CD4-positive, alpha-beta T cell (primary cell): ENCODE data around the gene RIT2. TPM values are rescaled to one million over a fixed set of nuclear protein-coding genes. Genes with fewer than 3 reads are reported as not detected.

ENCODE experiments used
- ATAC-seq: fragments of 200-7000 bp; cut with Tn5 transposase; one replicate; pipeline ENCODE4 v1.10.0; 2022; ENCODE audit warnings: mild to moderate bottlenecking; ENCODE audit not compliant: poor library complexity
- CTCF ChIA-PET: fragments of 350-600 bp; sonication (Branson Sonifier 250); formaldehyde crosslinking; loops from one replicate; lab custom pipeline; 2021; ENCODE audit warnings: antibody characterized with exemption, inconsistent platforms; lab: Charles Lee
- POLR2A ChIA-PET: fragments of 350-600 bp; sonication (Branson Sonifier 250); formaldehyde crosslinking; loops from one replicate; lab custom pipeline; 2021; ENCODE audit warnings: antibody characterized with exemption, inconsistent platforms; lab: Charles Lee
- DNase-seq, 14 experiments: peaks; one replicate each; pipeline ENCODE4 v3.0.0-alpha.2; 2013 to 2020; ENCODE audit warnings: mixed read lengths in 2 of 14
- H3K27ac ChIP-seq, 2 donors: one replicate each; pipeline versions ENCODE4 v1.5.1 to v1.7.0; 2013; ENCODE audit warnings: low read length in 2 of 2, low read depth in 1 of 2, mild to moderate bottlenecking in 1 of 2
- H3K27me3 ChIP-seq, 2 experiments: 1 replicate in 1 of 2; 2 replicates in 1 of 2; pipeline versions ENCODE4 v1.6.1 to v1.7.0; 2013; ENCODE audit warnings: low read length in 2 of 2, control low read depth in 1 of 2, mild to moderate bottlenecking in 1 of 2, moderate library complexity in 1 of 2; ENCODE audit not compliant: insufficient read depth in 2 of 2, control insufficient read depth in 1 of 2
- H3K36me3 ChIP-seq: one replicate; pipeline ENCODE4 v1.6.1; 2013; ENCODE audit warnings: low read length, control low read depth; ENCODE audit not compliant: insufficient read depth
- H3K4me1 ChIP-seq: one replicate; pipeline ENCODE4 v1.6.1; 2013; ENCODE audit warnings: low read length, control low read depth; ENCODE audit not compliant: insufficient read depth
- H3K4me3 ChIP-seq: one replicate; pipeline ENCODE4 v1.5.1; 2013; ENCODE audit warnings: mild to moderate bottlenecking, low read length, moderate library complexity
- H3K9me3 ChIP-seq, 2 experiments: 1 replicate in 1 of 2; 2 replicates in 1 of 2; pipeline versions ENCODE4 v1.6.1 to v1.7.0; 2013; ENCODE audit warnings: low read length in 2 of 2, mild to moderate bottlenecking in 2 of 2, control low read depth in 1 of 2, moderate library complexity in 1 of 2; ENCODE audit not compliant: control insufficient read depth in 1 of 2, insufficient read depth in 1 of 2
- H3K27ac Mint-ChIP-seq: one replicate; pipeline ENCODE4 v1.8.0; 2020; ENCODE audit warnings: mixed read lengths
- H3K27me3 Mint-ChIP-seq: one replicate; pipeline ENCODE4 v1.8.0; 2021; ENCODE audit warnings: mixed read lengths
- H3K36me3 Mint-ChIP-seq: one replicate; pipeline ENCODE4 v1.8.0; 2021; ENCODE audit warnings: low read depth, mixed read lengths
- H3K4me1 Mint-ChIP-seq: one replicate; pipeline ENCODE4 v1.8.0; 2021; ENCODE audit warnings: low read depth, mixed read lengths
- H3K4me3 Mint-ChIP-seq: one replicate; pipeline ENCODE4 v1.8.0; 2020; ENCODE audit warnings: mild to moderate bottlenecking, mixed read lengths
- H3K9me3 Mint-ChIP-seq: one replicate; pipeline ENCODE4 v1.8.0; 2020; ENCODE audit warnings: mixed read lengths
- intact Hi-C, 2 experiments: fragments of 100-400 bp; cut with DNase I in 1 of 2; cut with micrococcal nuclease in 1 of 2; formaldehyde crosslinking; loops; one replicate each; pipeline versions ENCODE4 v1.15.1 to v1.9.0; 2023 to 2025; cut with DNase I, micrococcal nuclease
- total RNA-seq, 174 experiments: library from RNA in 2 of 174; stranded (reverse) in 2 of 174; gene quantifications; one replicate each; pipeline ENCODE4 v1.2.3 and lab custom pipeline; 2021 to 2026
- TF ChIP-seq, protein P1 (sequence below): fragments of 200-600 bp; IDR thresholded peaks from one replicate; pipeline ENCODE4 v1.8.0; 2022; ENCODE audit warnings: antibody characterized with exemption, mild to moderate bottlenecking

RIT2 gene
- total RNA-seq, 2 experiments from 2014 or later: not detected

DNA sequence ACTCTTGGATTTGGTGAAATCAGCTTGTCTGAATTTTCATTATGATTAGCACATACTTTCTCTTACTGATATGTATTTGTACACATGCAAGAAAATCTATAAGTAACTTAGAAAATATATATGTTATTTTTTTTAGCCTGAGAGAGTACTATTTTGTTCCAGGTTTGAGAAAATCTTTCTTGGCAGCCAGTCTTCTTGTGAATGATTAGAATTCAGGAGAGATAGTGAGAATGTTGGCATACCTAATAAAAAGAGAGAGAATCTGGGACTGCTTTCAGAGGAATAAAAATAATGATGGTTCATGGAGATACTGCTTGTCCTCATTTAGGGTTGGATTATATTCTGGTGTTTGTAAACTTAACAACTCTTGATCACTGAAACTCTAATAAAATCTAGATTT lies 44.4 kb upstream of the RIT2 start:
- no peaks in the 10 kb centered on the region for H3K36me3 Mint-ChIP-seq
- no peak for DNase-seq
- peaks cover 11% of the 10 kb centered on the region for H3K9me3 Mint-ChIP-seq
- intact Hi-C loops: no loop called here
- no peak for ATAC-seq
- Histone ChIP-seq H3K27ac (no peak overlapping the region), H3K4me1 (no peaks in the 10 kb centered on the region), H3K9me3 (peaks cover 0 to 4% of the 10 kb centered on the region in 2 experiments), H3K4me3 (no peak overlapping the region), H3K27me3 (no peaks in the 10 kb centered on the region), H3K36me3 (no peaks in the 10 kb centered on the region)
- no peak overlapping the region for H3K27ac Mint-ChIP-seq
- ChIA-PET CTCF (no interaction called here), POLR2A (no interaction called here)
- H3K27me3 Mint-ChIP-seq: no peaks in the 10 kb centered on the region
- no peaks in the 10 kb centered on the region for H3K4me1 Mint-ChIP-seq
- no peak overlapping the region for H3K4me3 Mint-ChIP-seq
- TF ChIP-seq, protein P1, sequence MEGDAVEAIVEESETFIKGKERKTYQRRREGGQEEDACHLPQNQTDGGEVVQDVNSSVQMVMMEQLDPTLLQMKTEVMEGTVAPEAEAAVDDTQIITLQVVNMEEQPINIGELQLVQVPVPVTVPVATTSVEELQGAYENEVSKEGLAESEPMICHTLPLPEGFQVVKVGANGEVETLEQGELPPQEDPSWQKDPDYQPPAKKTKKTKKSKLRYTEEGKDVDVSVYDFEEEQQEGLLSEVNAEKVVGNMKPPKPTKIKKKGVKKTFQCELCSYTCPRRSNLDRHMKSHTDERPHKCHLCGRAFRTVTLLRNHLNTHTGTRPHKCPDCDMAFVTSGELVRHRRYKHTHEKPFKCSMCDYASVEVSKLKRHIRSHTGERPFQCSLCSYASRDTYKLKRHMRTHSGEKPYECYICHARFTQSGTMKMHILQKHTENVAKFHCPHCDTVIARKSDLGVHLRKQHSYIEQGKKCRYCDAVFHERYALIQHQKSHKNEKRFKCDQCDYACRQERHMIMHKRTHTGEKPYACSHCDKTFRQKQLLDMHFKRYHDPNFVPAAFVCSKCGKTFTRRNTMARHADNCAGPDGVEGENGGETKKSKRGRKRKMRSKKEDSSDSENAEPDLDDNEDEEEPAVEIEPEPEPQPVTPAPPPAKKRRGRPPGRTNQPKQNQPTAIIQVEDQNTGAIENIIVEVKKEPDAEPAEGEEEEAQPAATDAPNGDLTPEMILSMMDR: no peak

DNA sequence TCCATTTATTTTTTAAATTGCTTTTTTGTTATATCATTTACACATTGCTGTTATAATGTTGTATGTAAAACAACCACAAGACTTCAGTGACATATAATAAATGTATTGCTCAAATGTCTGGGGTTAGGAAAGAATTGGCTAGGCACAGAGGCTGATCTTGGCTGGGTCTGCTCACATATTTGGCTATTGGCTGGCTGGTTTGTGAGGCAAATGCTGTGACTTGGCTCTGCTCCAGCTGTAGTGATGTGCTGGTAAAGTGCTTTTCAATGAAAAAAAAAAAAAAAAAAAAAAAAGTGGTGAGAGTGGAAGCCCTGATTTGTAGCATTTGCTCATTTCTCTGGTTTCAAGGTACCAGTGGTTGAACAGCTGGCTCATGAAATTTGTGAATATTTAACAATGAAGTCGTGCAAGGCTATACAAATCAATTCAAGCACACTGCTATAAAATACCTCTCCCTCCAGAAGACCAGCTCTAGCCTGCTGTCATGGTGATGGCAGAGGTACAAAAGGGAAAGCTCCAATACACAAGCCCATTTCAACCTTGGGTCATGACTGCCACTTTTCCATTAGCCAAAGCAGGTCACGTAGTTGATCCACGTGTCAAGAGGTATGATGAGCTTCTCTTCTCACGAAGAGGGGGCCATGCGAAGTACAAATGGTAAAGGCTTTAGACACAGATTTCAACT lies 43.7 kb upstream of the RIT2 start:
- ChIA-PET CTCF (no interaction called here), POLR2A (no interaction called here)
- Mint-ChIP-seq H3K36me3 (no peaks in the 10 kb centered on the region), H3K4me3 (no peak overlapping the region), H3K4me1 (no peaks in the 10 kb centered on the region), H3K9me3 (peaks cover 10% of the 10 kb centered on the region), H3K27ac (no peak overlapping the region), H3K27me3 (no peaks in the 10 kb centered on the region)
- Histone ChIP-seq H3K27me3 (no peaks in the 10 kb centered on the region), H3K27ac (no peak overlapping the region), H3K36me3 (no peaks in the 10 kb centered on the region), H3K4me3 (no peak overlapping the region), H3K9me3 (peaks cover 0 to 4% of the 10 kb centered on the region in 2 experiments), H3K4me1 (no peaks in the 10 kb centered on the region)
- intact Hi-C loops: no loop called here
- TF ChIP-seq, protein P1: no peak
- DNase-seq: no peak
- no peak for ATAC-seq

DNA sequence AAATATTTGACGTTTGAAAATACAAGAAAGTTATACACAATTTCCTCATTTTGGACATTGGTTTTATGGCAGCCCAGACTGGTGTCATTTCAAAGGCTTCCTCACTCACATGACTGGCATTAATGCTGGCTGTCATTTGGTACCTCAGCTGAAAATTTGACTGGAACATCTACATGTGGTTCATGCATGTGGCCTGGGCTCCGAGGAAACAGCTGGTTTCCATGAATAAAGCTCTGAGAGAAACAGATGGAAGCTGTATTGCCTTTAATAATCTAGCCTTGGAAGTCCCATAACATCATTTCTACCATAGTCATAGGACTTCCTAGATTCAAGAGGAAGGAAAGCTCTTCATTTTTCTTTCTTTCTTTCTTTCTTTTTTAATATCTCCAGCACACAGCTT lies 42.9 kb upstream of the RIT2 start:
- ChIA-PET CTCF (no interaction called here), POLR2A (no interaction called here)
- ATAC-seq (no peak), DNase-seq (no peak)
- H3K4me3 ChIP-seq: no peak overlapping the region
- H3K27ac ChIP-seq: no peak overlapping the region
- H3K4me1 ChIP-seq: no peaks in the 10 kb centered on the region
- H3K36me3 Mint-ChIP-seq: no peaks in the 10 kb centered on the region
- intact Hi-C loops: no loop called here
- no peak overlapping the region for H3K27ac Mint-ChIP-seq
- H3K9me3 ChIP-seq: peaks cover 0 to 4% of the 10 kb centered on the region in 2 experiments
- no peaks in the 10 kb centered on the region for H3K27me3 Mint-ChIP-seq
- TF ChIP-seq, protein P1: no peak
- no peaks in the 10 kb centered on the region for H3K4me1 Mint-ChIP-seq
- peaks cover 10% of the 10 kb centered on the region for H3K9me3 Mint-ChIP-seq
- H3K36me3 ChIP-seq: no peaks in the 10 kb centered on the region
- no peaks in the 10 kb centered on the region for H3K27me3 ChIP-seq
- no peak overlapping the region for H3K4me3 Mint-ChIP-seq
